Right atrium auricular region (tissue), 2 donors: ENCODE data around the gene DNM3. TPM values are rescaled to one million over a fixed set of nuclear protein-coding genes. Genes with fewer than 3 reads are reported as not detected.

Experiments
- DNase-seq: peaks from one replicate; pipeline ENCODE4 v3.0.0-alpha.2; 2019; ENCODE audit warnings: low spot score
- H3K27ac ChIP-seq, 2 donors: fragments of 200-600 bp; sonication (generic); 1 replicate in 1 of 2; 2 replicates in 1 of 2; pipeline ENCODE4 v1.5.1; 2016 to 2019
- H3K27me3 ChIP-seq, 2 donors: fragments of 200-600 bp; sonication (generic); one replicate each; pipeline versions ENCODE4 v1.5.1 to v1.6.0; 2017 to 2019
- H3K36me3 ChIP-seq: fragments of 200-600 bp; sonication (generic); one replicate; pipeline ENCODE4 v1.5.1; 2016
- H3K4me1 ChIP-seq, 2 donors: fragments of 200-600 bp; sonication (generic); one replicate each; pipeline versions ENCODE4 v1.5.1 to v1.6.0; 2017 to 2019
- H3K4me3 ChIP-seq, 2 donors: fragments of 200-600 bp; sonication (generic); 1 replicate in 1 of 2; 2 replicates in 1 of 2; pipeline ENCODE4 v1.5.1; 2017 to 2019; ENCODE audit warnings: mild to moderate bottlenecking in 1 of 2, moderate library complexity in 1 of 2
- H3K9me3 ChIP-seq, 2 donors: fragments of 200-600 bp; sonication (generic); one replicate each; pipeline ENCODE4 v1.5.1; 2019
- total RNA-seq, 2 donors: library from RNA; depleted of rRNA; stranded (reverse); fragments of >200 nt; gene quantifications; one replicate each; pipeline ENCODE4 v1.1.0, GENCODE V29; 2016
- TF ChIP-seq, protein P1 (sequence below), 2 donors: fragments of 200-600 bp; sonication (generic); IDR thresholded peaks; one replicate each; pipeline ENCODE4 v1.5.1; 2019; ENCODE audit warnings: antibody characterized with exemption in 2 of 2

The DNM3 gene
- total RNA-seq, 2 donors from 2014 or later: 1.0 to 1.6 TPM

DNA sequence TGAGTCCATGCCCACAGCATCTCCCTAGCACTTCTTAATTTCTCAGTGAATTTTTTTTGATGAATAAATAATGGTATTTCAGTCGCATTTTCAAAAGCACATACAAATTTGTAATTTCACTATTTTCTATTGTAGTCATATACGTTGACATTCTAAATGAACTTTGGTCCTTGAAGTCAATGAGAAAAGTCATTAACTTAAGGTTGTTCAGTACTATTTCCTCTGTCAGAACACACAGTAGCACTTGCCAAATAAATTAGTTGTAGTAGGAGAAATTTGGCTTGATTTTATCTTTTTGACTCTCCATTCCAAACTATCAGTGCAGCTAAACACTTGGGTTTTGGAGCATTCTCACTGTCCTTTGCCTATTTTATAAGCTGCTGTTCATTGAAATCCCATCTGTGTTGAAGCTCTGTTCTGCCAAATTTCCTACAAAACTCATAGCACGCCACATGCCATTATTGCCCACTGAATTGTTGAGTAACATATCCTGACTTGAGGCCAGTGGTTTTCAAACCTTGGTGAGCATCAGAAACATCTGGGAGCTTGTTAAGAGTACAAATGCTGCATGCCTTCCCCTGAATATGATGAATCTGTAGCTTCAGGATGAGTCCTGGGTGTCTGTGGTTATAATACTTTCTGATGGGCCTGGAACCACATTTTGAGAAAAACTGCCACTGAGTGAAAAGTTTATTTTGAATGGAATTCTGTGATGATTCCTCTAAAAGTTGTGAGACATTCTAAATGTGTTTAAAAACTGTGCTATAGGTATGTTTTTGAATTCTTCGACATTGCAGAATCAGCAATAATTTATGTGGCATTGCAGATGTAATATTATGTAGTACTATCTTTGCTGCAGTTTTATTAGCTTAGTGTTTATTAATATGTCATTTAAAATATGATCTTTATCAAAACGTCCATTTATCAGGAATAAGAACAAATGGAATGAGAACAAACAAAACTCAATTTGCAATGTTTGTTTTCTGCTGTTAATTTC lies 78.9 kb downstream of the DNM3 start:
- no peaks in the 10 kb centered on the region for H3K4me1 ChIP-seq

DNA sequence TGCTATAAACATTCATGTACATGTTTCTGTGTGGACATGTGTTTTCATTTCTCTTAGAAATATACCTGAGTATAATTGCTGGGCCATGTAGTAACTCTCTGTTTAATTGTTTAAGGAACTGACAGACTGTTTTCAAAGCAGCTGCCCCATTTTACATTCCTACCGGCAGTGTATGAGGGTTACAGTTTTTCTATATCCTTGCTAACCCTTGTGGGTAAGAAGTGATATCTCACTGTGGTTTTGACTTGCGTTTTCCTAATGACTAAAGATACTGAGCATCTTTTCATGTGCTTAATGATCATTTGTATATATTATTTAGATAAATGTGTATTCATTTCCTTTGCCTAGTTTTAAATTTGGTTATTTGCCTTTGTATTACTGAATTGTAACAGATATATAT lies 81.7 kb downstream of the DNM3 start:
- no peaks in the 10 kb centered on the region for H3K9me3 ChIP-seq
- no peaks in the 10 kb centered on the region for H3K4me1 ChIP-seq
- TF ChIP-seq, protein P1, sequence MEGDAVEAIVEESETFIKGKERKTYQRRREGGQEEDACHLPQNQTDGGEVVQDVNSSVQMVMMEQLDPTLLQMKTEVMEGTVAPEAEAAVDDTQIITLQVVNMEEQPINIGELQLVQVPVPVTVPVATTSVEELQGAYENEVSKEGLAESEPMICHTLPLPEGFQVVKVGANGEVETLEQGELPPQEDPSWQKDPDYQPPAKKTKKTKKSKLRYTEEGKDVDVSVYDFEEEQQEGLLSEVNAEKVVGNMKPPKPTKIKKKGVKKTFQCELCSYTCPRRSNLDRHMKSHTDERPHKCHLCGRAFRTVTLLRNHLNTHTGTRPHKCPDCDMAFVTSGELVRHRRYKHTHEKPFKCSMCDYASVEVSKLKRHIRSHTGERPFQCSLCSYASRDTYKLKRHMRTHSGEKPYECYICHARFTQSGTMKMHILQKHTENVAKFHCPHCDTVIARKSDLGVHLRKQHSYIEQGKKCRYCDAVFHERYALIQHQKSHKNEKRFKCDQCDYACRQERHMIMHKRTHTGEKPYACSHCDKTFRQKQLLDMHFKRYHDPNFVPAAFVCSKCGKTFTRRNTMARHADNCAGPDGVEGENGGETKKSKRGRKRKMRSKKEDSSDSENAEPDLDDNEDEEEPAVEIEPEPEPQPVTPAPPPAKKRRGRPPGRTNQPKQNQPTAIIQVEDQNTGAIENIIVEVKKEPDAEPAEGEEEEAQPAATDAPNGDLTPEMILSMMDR (IDR thresholded peaks at IDR 0.05): no peak
- no peak overlapping the region for H3K4me3 ChIP-seq
- no peaks in the 10 kb centered on the region for H3K36me3 ChIP-seq
- no peak for DNase-seq
- H3K27ac ChIP-seq: no peak overlapping the region
- H3K27me3 ChIP-seq: no peaks in the 10 kb centered on the region

More for the DNA sequence above, 78.9 kb downstream of the DNM3 start:
- Histone ChIP-seq H3K27me3 (no peaks in the 10 kb centered on the region), H3K36me3 (no peaks in the 10 kb centered on the region), H3K27ac (no peak overlapping the region), H3K9me3 (no peaks in the 10 kb centered on the region), H3K4me3 (no peak overlapping the region)
- TF ChIP-seq, protein P1 (IDR thresholded peaks at IDR 0.05): no peak
- DNase-seq: no peak

DNA sequence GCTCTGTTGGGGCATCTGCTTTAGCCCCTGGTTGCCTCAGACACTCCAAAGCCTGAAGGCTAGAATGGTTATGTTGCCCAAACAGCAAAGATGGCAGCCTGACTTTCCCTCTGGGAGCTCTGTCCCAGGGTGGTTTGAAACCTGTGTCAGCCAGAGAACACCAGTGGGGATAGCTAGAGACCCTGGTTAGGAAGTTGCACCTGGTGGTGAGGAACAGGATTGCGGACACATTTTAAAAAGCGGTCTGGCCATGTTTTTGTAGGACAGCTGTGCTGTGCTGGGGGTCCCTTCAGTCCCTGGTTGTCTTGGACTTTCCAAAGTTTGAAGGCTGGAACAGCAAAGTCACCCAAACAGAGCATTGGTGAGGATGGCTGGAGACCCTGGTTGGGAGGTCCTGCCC lies 87.8 kb downstream of the DNM3 start:
- Histone ChIP-seq H3K4me1 (no peaks in the 10 kb centered on the region), H3K9me3 (no peaks in the 10 kb centered on the region), H3K36me3 (no peaks in the 10 kb centered on the region), H3K27ac (no peak overlapping the region), H3K27me3 (no peaks in the 10 kb centered on the region), H3K4me3 (no peak overlapping the region)
- TF ChIP-seq, protein P1 (IDR thresholded peaks at IDR 0.05): peak in 1 of 2 donors; percentile 24
- DNase-seq: no peak

DNA sequence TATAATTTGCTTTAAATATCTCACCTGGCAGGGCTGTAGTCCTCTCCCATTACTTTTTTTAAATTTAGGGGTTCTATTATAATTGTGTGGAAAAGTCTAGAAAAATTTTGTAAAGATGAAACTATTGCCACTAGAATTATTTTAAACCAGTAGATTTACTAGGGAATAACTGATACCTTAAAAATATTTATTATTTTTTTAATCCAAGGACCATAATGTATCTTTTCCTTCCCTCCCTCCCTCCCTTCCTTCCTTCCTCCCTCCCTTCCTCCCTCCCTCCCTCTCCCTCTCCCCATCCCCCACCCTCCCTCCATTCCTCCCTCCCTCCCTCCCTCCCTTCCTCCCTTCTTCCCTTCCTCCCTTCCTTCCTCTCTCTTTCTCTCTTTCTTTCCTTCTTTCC lies 90.5 kb downstream of the DNM3 start:
- no peak for DNase-seq
- TF ChIP-seq, protein P1 (IDR thresholded peaks at IDR 0.05): no peak
- H3K27ac ChIP-seq: no peak overlapping the region
- H3K36me3 ChIP-seq: no peaks in the 10 kb centered on the region
- no peaks in the 10 kb centered on the region for H3K27me3 ChIP-seq
- H3K4me1 ChIP-seq: no peaks in the 10 kb centered on the region
- H3K4me3 ChIP-seq: no peak overlapping the region
- no peaks in the 10 kb centered on the region for H3K9me3 ChIP-seq

DNA sequence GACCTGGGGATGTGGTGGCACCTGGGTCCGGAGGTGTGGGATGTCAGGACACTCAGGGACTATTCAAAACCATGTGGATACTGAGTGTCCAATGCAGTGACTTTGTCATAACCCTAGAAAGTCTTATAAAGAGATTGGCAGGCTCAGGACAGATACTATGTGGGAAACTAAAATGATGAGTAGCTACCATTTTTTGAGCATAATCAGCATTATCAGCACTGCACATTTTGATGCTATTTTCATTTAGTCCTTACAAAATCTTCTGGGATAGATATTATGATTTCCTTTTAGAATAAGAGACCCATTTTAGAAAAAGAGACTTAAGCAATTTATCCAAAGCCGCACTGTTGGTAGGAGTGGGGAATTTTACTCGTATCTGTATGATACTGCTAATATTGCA lies 93.4 kb downstream of the DNM3 start:
- TF ChIP-seq, protein P1 (IDR thresholded peaks at IDR 0.05): no peak
- Histone ChIP-seq H3K4me1 (no peaks in the 10 kb centered on the region), H3K27ac (no peak overlapping the region), H3K36me3 (no peaks in the 10 kb centered on the region), H3K27me3 (no peaks in the 10 kb centered on the region), H3K9me3 (no peaks in the 10 kb centered on the region), H3K4me3 (no peak overlapping the region)
- no peak for DNase-seq
